Tibial nerve (tissue), 3 donors: ENCODE measurements around the gene NUDT12.

Experiments
- POLR2A ChIP-seq, 2 donors: fragments of 450-650 bp; IDR thresholded peaks; one replicate each; pipeline ENCODE4 v1.6.1; 2017; ENCODE audit warnings: antibody characterized with exemption in 2 of 2, mild to moderate bottlenecking in 2 of 2, moderate library complexity in 2 of 2
- TF ChIP-seq, protein P1 (sequence below), 5 experiments: fragments of 200-600 bp in 3 of 5; fragments of 450-650 bp in 2 of 5; sonication (generic) in 3 of 5; IDR thresholded peaks; one replicate each; pipeline ENCODE4 v1.5.1; 2016 to 2019; ENCODE audit warnings: antibody characterized with exemption in 5 of 5, mild to moderate bottlenecking in 3 of 5, moderate library complexity in 2 of 5

DNA sequence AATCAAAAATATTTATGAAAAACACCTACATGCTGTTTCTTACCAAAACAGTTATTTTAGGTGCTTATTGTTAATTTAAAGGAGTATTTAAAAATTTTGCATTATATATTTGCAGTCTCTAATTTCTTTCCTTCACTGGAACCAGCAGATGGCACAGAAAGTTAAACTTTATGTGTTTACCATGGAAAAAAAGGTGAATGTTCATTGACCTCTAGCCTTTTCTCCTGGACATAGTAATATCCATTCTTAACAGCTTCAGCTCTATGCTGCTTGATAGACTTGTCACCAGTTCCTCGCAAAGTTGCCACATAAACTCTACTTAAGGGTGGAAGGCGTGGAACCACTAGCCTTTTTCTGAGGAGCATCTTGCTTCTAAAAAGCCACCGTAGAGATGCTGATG lies 38.7 kb upstream of the NUDT12 start:
- TF ChIP-seq, protein P1, sequence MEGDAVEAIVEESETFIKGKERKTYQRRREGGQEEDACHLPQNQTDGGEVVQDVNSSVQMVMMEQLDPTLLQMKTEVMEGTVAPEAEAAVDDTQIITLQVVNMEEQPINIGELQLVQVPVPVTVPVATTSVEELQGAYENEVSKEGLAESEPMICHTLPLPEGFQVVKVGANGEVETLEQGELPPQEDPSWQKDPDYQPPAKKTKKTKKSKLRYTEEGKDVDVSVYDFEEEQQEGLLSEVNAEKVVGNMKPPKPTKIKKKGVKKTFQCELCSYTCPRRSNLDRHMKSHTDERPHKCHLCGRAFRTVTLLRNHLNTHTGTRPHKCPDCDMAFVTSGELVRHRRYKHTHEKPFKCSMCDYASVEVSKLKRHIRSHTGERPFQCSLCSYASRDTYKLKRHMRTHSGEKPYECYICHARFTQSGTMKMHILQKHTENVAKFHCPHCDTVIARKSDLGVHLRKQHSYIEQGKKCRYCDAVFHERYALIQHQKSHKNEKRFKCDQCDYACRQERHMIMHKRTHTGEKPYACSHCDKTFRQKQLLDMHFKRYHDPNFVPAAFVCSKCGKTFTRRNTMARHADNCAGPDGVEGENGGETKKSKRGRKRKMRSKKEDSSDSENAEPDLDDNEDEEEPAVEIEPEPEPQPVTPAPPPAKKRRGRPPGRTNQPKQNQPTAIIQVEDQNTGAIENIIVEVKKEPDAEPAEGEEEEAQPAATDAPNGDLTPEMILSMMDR (IDR thresholded peaks at IDR 0.05), result no peak
- no peak for TF ChIP-seq POLR2A (IDR thresholded peaks at IDR 0.05)
